ENCODE measurements around the gene ZNF217. TPM values are rescaled to one million over a fixed set of nuclear protein-coding genes. Genes with fewer than 3 reads are reported as not detected.
A peak's percentile ranks its signal among the peaks of the same experiment; 100 is the strongest.
"Not testable (repeated sequence)": the region's sequence is repeated elsewhere in the genome, so short reads cannot be mapped to it uniquely, and the experiment has no call there.

ZNF217 gene
- total RNA-seq, 1 donor from 2014 or later: 5.4 TPM

DNA sequence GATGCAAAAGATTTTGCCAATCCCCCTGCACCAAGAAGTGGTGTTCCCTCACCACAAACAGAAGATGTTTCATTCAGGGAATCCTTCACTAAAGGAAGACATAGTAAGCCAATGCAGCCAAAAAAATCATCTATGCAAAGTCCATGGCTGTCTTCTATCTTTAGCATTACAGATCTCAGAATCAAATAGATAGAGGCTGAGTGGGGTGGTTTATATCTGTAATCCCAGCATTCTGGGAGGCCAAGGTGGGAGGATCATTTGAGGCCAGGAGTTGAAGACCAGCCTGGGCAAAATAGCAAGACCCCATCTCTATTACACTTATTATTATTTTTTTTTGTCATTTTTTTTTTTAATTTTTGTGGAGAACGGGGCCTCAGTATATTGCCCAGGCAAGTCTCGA is 32.9 kb upstream of the ZNF217 start:
- Histone ChIP-seq H3K27ac (replicated peaks) (no peak overlapping the region), H3K4me1 (peaks cover 29% of the 10 kb centered on the region), H3K4me3 (no peak overlapping the region), H3K36me3 (no peaks in the 10 kb centered on the region), H3K9me3 (replicated peaks) (no peaks in the 10 kb centered on the region), H3K27me3 (ENCODE audit: low read depth) (no peaks in the 10 kb centered on the region)
- intact Hi-C loops (cut with micrococcal nuclease): no loop called here
- no peak for DNase-seq
- no peak for TF ChIP-seq CTCF (IDR thresholded peaks at IDR 0.05; ENCODE audit: borderline replicate concordance)

DNA sequence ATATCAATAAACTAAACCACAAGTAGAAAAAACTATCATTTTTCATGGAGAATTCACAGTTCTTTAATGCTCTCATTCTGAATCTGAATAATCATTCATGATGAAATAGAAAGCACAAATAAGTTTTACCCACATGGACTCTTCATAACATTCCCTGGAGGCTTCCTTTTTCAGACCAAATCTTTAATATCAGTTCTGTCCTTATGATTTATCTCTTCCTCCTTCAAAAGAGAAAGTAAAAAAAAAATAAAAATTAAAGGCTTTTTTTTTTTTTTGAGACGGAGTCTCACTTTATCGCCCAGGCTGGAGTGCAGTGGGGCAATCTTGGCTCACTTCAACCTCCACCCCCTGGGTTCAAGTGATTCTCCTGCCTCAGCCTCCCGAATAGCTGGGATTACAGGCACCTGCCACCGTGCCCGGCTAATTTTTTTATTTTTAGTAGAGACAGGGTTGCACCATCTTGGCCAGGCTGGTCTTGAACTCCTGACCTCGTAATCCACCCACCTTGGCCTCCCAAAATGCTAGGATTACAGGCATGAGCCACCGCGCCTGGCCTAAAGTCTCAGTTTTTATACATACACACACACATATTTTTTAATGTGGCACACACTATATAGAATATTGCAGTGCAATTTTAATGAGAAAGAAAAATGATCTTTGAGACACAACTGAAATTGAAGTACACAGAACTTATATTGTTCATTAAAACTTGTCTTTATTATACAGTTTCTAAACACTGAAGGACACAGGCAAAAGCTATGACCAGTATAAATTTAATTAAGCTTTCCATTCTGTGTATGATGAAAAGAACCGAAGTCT is 31.9 kb upstream of the ZNF217 start:
- no peaks in the 10 kb centered on the region for H3K36me3 ChIP-seq
- H3K4me3 ChIP-seq: no peak overlapping the region
- H3K27me3 ChIP-seq (ENCODE audit: low read depth): no peaks in the 10 kb centered on the region
- H3K27ac ChIP-seq (replicated peaks): no peak overlapping the region
- DNase-seq: no peak
- peaks cover 36% of the 10 kb centered on the region for H3K4me1 ChIP-seq
- TF ChIP-seq CTCF (IDR thresholded peaks at IDR 0.05; ENCODE audit: borderline replicate concordance): no peak
- no peaks in the 10 kb centered on the region for H3K9me3 ChIP-seq (replicated peaks)
- intact Hi-C loops (cut with micrococcal nuclease): no loop called here

GRCh38 chr20:53624927-53625250 is 31.2 kb upstream of the ZNF217 start:
- DNase-seq; H3K27ac ChIP-seq (replicated peaks); H3K27me3 ChIP-seq (ENCODE audit: low read depth); H3K9me3 ChIP-seq (replicated peaks); intact Hi-C loops (cut with micrococcal nuclease); H3K36me3 ChIP-seq; H3K4me3 ChIP-seq: not testable (repeated sequence)
- H3K4me1 ChIP-seq: peaks cover 36% of the 10 kb centered on the region

DNA sequence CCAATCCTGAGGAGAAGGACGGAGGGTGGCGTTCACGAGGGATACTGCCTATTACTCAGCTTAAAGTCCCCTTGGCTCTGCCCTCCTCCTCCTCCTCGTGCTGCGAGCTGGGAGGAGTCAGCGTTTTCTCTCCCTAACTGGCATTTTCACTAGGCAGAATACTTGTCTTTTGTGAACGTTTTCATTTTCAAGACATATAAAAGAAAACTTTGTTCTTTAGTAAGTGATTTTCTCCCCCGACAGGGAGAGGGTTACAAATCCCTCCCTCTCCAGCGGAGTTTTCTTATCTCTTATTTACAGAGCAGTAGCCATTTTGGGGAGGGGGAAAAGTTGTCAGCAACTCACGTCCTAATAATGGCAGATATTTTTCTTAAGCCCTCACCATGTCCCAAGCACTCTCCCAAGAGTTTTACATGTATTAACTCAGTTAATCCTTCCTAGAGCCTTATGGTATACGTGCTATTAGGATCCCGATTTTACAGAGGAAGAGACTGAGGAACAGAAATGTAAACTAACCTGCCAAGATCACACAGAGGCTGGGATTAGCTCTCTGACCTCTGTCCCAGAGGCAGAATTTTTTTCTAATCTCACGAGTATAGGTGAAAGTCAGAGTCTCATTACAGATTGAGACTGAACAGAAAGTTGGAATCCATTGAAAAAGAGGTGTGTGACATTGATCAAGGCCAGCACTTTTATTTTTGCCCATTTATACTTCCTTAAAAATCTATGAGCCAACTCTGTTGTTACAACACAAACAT is 30.0 kb upstream of the ZNF217 start:
- peak; percentile 56 for DNase-seq
- H3K4me1 ChIP-seq: peaks cover 36% of the 10 kb centered on the region
- H3K36me3 ChIP-seq: no peaks in the 10 kb centered on the region

GRCh38 chr20:53623134-53623453 is 29.5 kb upstream of the ZNF217 start:
- intact Hi-C loops (cut with micrococcal nuclease): no loop called here
- H3K27me3 ChIP-seq (ENCODE audit: low read depth): no peaks in the 10 kb centered on the region
- H3K36me3 ChIP-seq: no peaks in the 10 kb centered on the region
- H3K4me3 ChIP-seq: peak overlapping the region; percentile 67
- peak overlapping the region; percentile 92 for H3K27ac ChIP-seq (replicated peaks)
- TF ChIP-seq CTCF (IDR thresholded peaks at IDR 0.05; ENCODE audit: borderline replicate concordance): no peak
- peaks cover 36% of the 10 kb centered on the region for H3K4me1 ChIP-seq
- DNase-seq: no peak
- H3K9me3 ChIP-seq (replicated peaks): no peaks in the 10 kb centered on the region

More for the DNA sequence above, 30.0 kb upstream of the ZNF217 start:
- TF ChIP-seq CTCF (IDR thresholded peaks at IDR 0.05; ENCODE audit: borderline replicate concordance): no peak
- Histone ChIP-seq H3K4me3 (peak overlapping the region; percentile 67), H3K27ac (replicated peaks) (peak overlapping the region; percentile 92), H3K27me3 (ENCODE audit: low read depth) (no peaks in the 10 kb centered on the region), H3K9me3 (replicated peaks) (no peaks in the 10 kb centered on the region)
- intact Hi-C loops (cut with micrococcal nuclease): no loop called here

Measured in left ventricle myocardium inferior (tissue), 1 donor.